Endodermal cell (in vitro differentiated cells): ENCODE measurements around the gene ANKRD13A. TPM values are rescaled to one million over a fixed set of nuclear protein-coding genes. Genes with fewer than 3 reads are reported as not detected.
"Not testable (repeated sequence)": the region's sequence is repeated elsewhere in the genome, so short reads cannot be mapped to it uniquely, and the experiment has no call there.

Source experiments
- DNase-seq: peaks from one replicate; pipeline ENCODE4 v3.0.0-alpha.2; 2017
- H3K27ac ChIP-seq: 2 replicates; pipeline ENCODE4 v1.5.1; 2013; ENCODE audit warnings: mild to moderate bottlenecking, low read depth, low read length, moderate library complexity
- H3K27me3 ChIP-seq: 2 replicates; pipeline ENCODE4 v1.6.1; 2013; ENCODE audit warnings: mild to moderate bottlenecking, low read length, moderate library complexity; ENCODE audit not compliant: insufficient read depth, control insufficient read depth, poor library complexity, severe bottlenecking
- H3K36me3 ChIP-seq: 2 replicates; pipeline ENCODE4 v1.7.0; 2013; ENCODE audit warnings: mild to moderate bottlenecking, low read length, moderate library complexity; ENCODE audit not compliant: control insufficient read depth, insufficient read depth
- H3K4me1 ChIP-seq: one replicate; pipeline ENCODE4 v1.7.0; 2013; ENCODE audit warnings: low read length; ENCODE audit not compliant: control insufficient read depth, insufficient read depth
- H3K4me3 ChIP-seq: 2 replicates; pipeline ENCODE4 v1.5.1; 2013; ENCODE audit warnings: mild to moderate bottlenecking, low read length, moderate library complexity
- H3K9ac ChIP-seq: 2 replicates; pipeline ENCODE4 v1.6.1; 2013; ENCODE audit warnings: mild to moderate bottlenecking, low read length, moderate library complexity; ENCODE audit not compliant: poor library complexity, severe bottlenecking; ENCODE audit errors: extremely low read depth
- H3K9me3 ChIP-seq: 2 replicates; pipeline ENCODE4 v1.6.1; 2013; ENCODE audit warnings: mild to moderate bottlenecking, low read length, moderate library complexity; ENCODE audit not compliant: control insufficient read depth
- H3K27ac Mint-ChIP-seq: 2 replicates; pipeline ENCODE4 v1.8.0; 2020; ENCODE audit warnings: mixed read lengths
- H3K27me3 Mint-ChIP-seq: 2 replicates; pipeline ENCODE4 v1.8.0; 2021; ENCODE audit warnings: mild to moderate bottlenecking, mixed read lengths; ENCODE audit not compliant: insufficient read depth
- H3K36me3 Mint-ChIP-seq: 2 replicates; pipeline ENCODE4 v1.8.0; 2020; ENCODE audit warnings: low read depth, mixed read lengths
- H3K4me1 Mint-ChIP-seq: 2 replicates; pipeline ENCODE4 v1.8.0; 2020; ENCODE audit warnings: mixed read lengths
- H3K4me3 Mint-ChIP-seq: 2 replicates; pipeline ENCODE4 v1.8.0; 2020; ENCODE audit warnings: mild to moderate bottlenecking, moderate library complexity, mixed read lengths
- H3K9me3 Mint-ChIP-seq: 2 replicates; pipeline ENCODE4 v1.8.0; 2020; ENCODE audit warnings: mild to moderate bottlenecking, mixed read lengths
- WGBS, 2 experiments: methylation state at CpG; one replicate each; pipeline versions ENCODE4 v1.1.5 to v1.1.7; 2013; ENCODE audit warnings: missing lambda C conversion rate in 2 of 2, mixed read lengths in 1 of 2; ENCODE audit not compliant: insufficient coverage in 1 of 2, insufficient read length in 1 of 2; 5-methylcytosine and 5-hydroxymethylcytosine counted together
- total RNA-seq, 2 donors: library from RNA; stranded (reverse); fragmentation: NEBNext Ultra II Directional in 1 of 2; extraction: Animal tissue kit (Norgen Biotek cat#: 25700) in 1 of 2; gene quantifications; 2 replicates in 1 of 2; 3 replicates in 1 of 2; pipeline ENCODE4 v1.2.1, GENCODE V29; 2021
- TF ChIP-seq, protein P1 (sequence below): fragments of 200-600 bp; sonication (generic); conservative IDR thresholded peaks from 2 replicates; pipeline ENCODE4 v1.5.0; 2021; ENCODE audit warnings: antibody characterized with exemption, mild to moderate bottlenecking

ANKRD13A gene
- total RNA-seq, 2 donors from 2014 or later = 33.2 to 44.6 TPM

GRCh38 chr12:110005319-110005973, 6.2 kb downstream of the ANKRD13A start:
- peaks cover 15% of the 10 kb centered on the region for H3K36me3 Mint-ChIP-seq
- DNase-seq = no peak
- H3K27me3 ChIP-seq = no peaks in the 10 kb centered on the region
- no peak overlapping the region for H3K4me3 Mint-ChIP-seq
- no peaks in the 10 kb centered on the region for H3K27me3 Mint-ChIP-seq
- H3K36me3 ChIP-seq = peaks cover 23% of the 10 kb centered on the region
- H3K9ac ChIP-seq = no peak overlapping the region
- WGBS, 2 experiments = 90 to 94% methylated on average over 2 to 7 of the region's 7 CpGs
- H3K4me3 ChIP-seq = no peak overlapping the region
- no peak overlapping the region for H3K27ac Mint-ChIP-seq
- TF ChIP-seq, protein P1, sequence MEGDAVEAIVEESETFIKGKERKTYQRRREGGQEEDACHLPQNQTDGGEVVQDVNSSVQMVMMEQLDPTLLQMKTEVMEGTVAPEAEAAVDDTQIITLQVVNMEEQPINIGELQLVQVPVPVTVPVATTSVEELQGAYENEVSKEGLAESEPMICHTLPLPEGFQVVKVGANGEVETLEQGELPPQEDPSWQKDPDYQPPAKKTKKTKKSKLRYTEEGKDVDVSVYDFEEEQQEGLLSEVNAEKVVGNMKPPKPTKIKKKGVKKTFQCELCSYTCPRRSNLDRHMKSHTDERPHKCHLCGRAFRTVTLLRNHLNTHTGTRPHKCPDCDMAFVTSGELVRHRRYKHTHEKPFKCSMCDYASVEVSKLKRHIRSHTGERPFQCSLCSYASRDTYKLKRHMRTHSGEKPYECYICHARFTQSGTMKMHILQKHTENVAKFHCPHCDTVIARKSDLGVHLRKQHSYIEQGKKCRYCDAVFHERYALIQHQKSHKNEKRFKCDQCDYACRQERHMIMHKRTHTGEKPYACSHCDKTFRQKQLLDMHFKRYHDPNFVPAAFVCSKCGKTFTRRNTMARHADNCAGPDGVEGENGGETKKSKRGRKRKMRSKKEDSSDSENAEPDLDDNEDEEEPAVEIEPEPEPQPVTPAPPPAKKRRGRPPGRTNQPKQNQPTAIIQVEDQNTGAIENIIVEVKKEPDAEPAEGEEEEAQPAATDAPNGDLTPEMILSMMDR = no peak
- no peak overlapping the region for H3K27ac ChIP-seq
- no peaks in the 10 kb centered on the region for H3K9me3 ChIP-seq
- H3K9me3 Mint-ChIP-seq = peaks cover 2% of the 10 kb centered on the region
- H3K4me1 Mint-ChIP-seq = peaks cover 3% of the 10 kb centered on the region
- H3K4me1 ChIP-seq = no peaks in the 10 kb centered on the region

- H3K4me3 Mint-ChIP-seq = no peak overlapping the region
- no peaks in the 10 kb centered on the region for H3K27me3 Mint-ChIP-seq
- TF ChIP-seq, protein P1 = no peak
- Histone ChIP-seq H3K4me3 (no peak overlapping the region), H3K9me3 (no peaks in the 10 kb centered on the region), H3K36me3 (peaks cover 23% of the 10 kb centered on the region), H3K27me3 (no peaks in the 10 kb centered on the region), H3K4me1 (no peaks in the 10 kb centered on the region), H3K9ac (no peak overlapping the region), H3K27ac (no peak overlapping the region)
- H3K36me3 Mint-ChIP-seq = peaks cover 15% of the 10 kb centered on the region
- 96 to 100% methylated on average over 3 to 4 of the region's 4 CpGs for WGBS, 2 experiments
- peaks cover 2% of the 10 kb centered on the region for H3K9me3 Mint-ChIP-seq
- H3K27ac Mint-ChIP-seq = no peak overlapping the region
- no peaks in the 10 kb centered on the region for H3K4me1 Mint-ChIP-seq
- DNase-seq = no peak
These were observed 6.9 kb downstream of the ANKRD13A start for GRCh38 chr12:110006115-110006514.

GRCh38 chr12:110007881-110008280, 8.7 kb downstream of the ANKRD13A start:
- Mint-ChIP-seq H3K9me3 (peaks cover 2% of the 10 kb centered on the region), H3K27ac (no peak overlapping the region), H3K27me3 (no peaks in the 10 kb centered on the region), H3K36me3 (peaks cover 23% of the 10 kb centered on the region), H3K4me3 (no peak overlapping the region), H3K4me1 (no peaks in the 10 kb centered on the region)
- Histone ChIP-seq H3K9me3 (no peaks in the 10 kb centered on the region), H3K27ac (no peak overlapping the region), H3K36me3 (peaks cover 30% of the 10 kb centered on the region), H3K9ac (no peak overlapping the region), H3K4me3 (no peak overlapping the region), H3K4me1 (no peaks in the 10 kb centered on the region), H3K27me3 (no peaks in the 10 kb centered on the region)
- no peak for DNase-seq
- TF ChIP-seq, protein P1 = no peak

GRCh38 chr12:110008681-110009398, 9.6 kb downstream of the ANKRD13A start:
- H3K36me3 ChIP-seq = peaks cover 36% of the 10 kb centered on the region
- not testable (repeated sequence) for H3K4me1 Mint-ChIP-seq, H3K27me3 ChIP-seq, H3K4me3 ChIP-seq, H3K9me3 ChIP-seq, H3K27ac Mint-ChIP-seq, H3K9ac ChIP-seq, H3K27me3 Mint-ChIP-seq, H3K4me3 Mint-ChIP-seq, DNase-seq, H3K9me3 Mint-ChIP-seq, H3K4me1 ChIP-seq, H3K27ac ChIP-seq
- H3K36me3 Mint-ChIP-seq = peaks cover 27% of the 10 kb centered on the region
- WGBS, 2 experiments = 88 to 92% methylated on average over 13 to 15 of the region's 15 CpGs
